Parathyroid adenoma (tissue), 2 donors: Measurements from ENCODE around the gene TMEM178B.

ENCODE experiments used
- H2AFZ ChIP-seq: fragments of 300-600 bp; sonication (generic); one replicate; pipeline ENCODE4 v1.7.0; 2017; ENCODE audit warnings: antibody characterized with exemption, mild to moderate bottlenecking
- H3K27ac ChIP-seq: fragments of 300-600 bp; sonication (generic); one replicate; pipeline ENCODE4 v1.7.0; 2017
- H3K27me3 ChIP-seq: fragments of 300-600 bp; sonication (generic); one replicate; pipeline ENCODE4 v1.7.0; 2017; ENCODE audit warnings: low read length; ENCODE audit not compliant: control insufficient read depth, insufficient read depth
- H3K36me3 ChIP-seq: fragments of 300-600 bp; sonication (generic); one replicate; pipeline ENCODE4 v1.7.0; 2017; ENCODE audit warnings: low read length; ENCODE audit not compliant: control insufficient read depth, insufficient read depth
- H3K4me1 ChIP-seq: fragments of 300-600 bp; sonication (generic); one replicate; pipeline ENCODE4 v1.7.0; 2017; ENCODE audit warnings: control low read depth
- H3K4me2 ChIP-seq: fragments of 300-600 bp; sonication (generic); one replicate; pipeline ENCODE4 v1.7.0; 2017; ENCODE audit warnings: low read length
- H3K4me3 ChIP-seq: fragments of 300-600 bp; sonication (generic); one replicate; pipeline ENCODE4 v1.7.0; 2017; ENCODE audit warnings: low read depth, low read length
- H3K79me2 ChIP-seq: fragments of 300-600 bp; sonication (generic); one replicate; pipeline ENCODE4 v1.7.0; 2017; ENCODE audit warnings: control low read depth
- H3K9ac ChIP-seq: fragments of 300-600 bp; sonication (generic); one replicate; pipeline ENCODE4 v1.7.0; 2017; ENCODE audit warnings: mild to moderate bottlenecking
- H3K9me3 ChIP-seq: fragments of 300-600 bp; sonication (generic); one replicate; pipeline ENCODE4 v1.7.0; 2017; ENCODE audit warnings: low read length; ENCODE audit not compliant: control insufficient read depth
- TF ChIP-seq, protein P1 (sequence below): fragments of 300-600 bp; sonication (generic); IDR thresholded peaks from one replicate; pipeline ENCODE4 v1.7.0; 2017; ENCODE audit warnings: antibody characterized with exemption, mild to moderate bottlenecking
- donor health status: primary hyperparathyroidism.

The TMEM178B gene

DNA sequence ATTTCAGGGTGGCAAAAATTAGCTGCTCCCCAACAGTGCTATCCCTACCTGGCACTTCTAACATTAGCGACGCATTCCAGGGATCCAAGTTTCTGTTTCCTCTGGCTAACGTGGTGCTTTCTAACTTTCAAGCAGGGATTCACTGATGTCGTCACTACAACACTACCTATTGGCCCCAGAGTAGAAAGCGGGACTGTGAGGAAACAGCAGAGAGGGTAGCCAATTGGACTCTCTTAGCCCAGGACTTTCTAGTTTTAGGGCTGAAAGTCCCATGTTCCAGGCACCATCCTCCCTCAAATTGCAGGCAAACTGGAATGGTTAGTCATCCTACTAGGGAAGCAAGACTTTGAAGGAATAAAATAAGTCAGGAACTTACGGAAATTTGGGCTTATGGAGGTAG, 388.1 kb downstream of the TMEM178B start:
- Histone ChIP-seq H3K27me3 (no peaks in the 10 kb centered on the region), H2AFZ (no peak overlapping the region), H3K4me2 (no peak overlapping the region), H3K9ac (no peak overlapping the region), H3K79me2 (peaks cover 3% of the 10 kb centered on the region), H3K4me1 (no peaks in the 10 kb centered on the region), H3K36me3 (no peaks in the 10 kb centered on the region), H3K9me3 (no peaks in the 10 kb centered on the region), H3K4me3 (no peak overlapping the region), H3K27ac (no peak overlapping the region)
- TF ChIP-seq, protein P1, sequence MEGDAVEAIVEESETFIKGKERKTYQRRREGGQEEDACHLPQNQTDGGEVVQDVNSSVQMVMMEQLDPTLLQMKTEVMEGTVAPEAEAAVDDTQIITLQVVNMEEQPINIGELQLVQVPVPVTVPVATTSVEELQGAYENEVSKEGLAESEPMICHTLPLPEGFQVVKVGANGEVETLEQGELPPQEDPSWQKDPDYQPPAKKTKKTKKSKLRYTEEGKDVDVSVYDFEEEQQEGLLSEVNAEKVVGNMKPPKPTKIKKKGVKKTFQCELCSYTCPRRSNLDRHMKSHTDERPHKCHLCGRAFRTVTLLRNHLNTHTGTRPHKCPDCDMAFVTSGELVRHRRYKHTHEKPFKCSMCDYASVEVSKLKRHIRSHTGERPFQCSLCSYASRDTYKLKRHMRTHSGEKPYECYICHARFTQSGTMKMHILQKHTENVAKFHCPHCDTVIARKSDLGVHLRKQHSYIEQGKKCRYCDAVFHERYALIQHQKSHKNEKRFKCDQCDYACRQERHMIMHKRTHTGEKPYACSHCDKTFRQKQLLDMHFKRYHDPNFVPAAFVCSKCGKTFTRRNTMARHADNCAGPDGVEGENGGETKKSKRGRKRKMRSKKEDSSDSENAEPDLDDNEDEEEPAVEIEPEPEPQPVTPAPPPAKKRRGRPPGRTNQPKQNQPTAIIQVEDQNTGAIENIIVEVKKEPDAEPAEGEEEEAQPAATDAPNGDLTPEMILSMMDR: no peak

DNA sequence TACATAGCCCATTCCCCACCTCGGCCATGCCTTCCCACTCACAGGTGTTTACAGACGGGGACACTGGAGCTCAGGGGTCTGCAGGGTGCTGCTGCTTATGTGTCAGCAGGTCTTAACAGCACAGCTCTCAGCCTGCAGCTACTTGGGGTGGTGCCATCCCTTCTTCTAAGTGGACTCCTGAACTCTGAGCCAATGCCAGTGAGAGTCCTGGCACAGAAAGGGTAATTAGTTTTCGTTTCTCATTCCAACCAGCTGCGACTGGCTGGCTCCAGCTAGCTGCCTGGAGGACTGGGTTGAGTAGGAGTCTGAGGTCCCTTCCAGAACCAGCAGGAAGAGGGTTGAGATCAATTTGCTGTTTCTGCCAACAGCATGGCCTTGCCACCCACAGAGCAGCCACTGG, 389.1 kb downstream of the TMEM178B start:
- TF ChIP-seq, protein P1: no peak
- H2AFZ ChIP-seq: no peak overlapping the region
- no peaks in the 10 kb centered on the region for H3K9me3 ChIP-seq
- no peaks in the 10 kb centered on the region for H3K4me1 ChIP-seq
- H3K36me3 ChIP-seq: no peaks in the 10 kb centered on the region
- H3K79me2 ChIP-seq: peaks cover 3% of the 10 kb centered on the region
- no peak overlapping the region for H3K9ac ChIP-seq
- H3K4me2 ChIP-seq: no peak overlapping the region
- H3K4me3 ChIP-seq: no peak overlapping the region
- H3K27ac ChIP-seq: no peak overlapping the region
- H3K27me3 ChIP-seq: no peaks in the 10 kb centered on the region

- Histone ChIP-seq H3K9me3 (no peaks in the 10 kb centered on the region), H3K4me1 (no peaks in the 10 kb centered on the region), H3K27me3 (no peaks in the 10 kb centered on the region), H3K4me3 (no peak overlapping the region), H3K4me2 (no peak overlapping the region), H2AFZ (no peak overlapping the region), H3K27ac (no peak overlapping the region), H3K79me2 (peaks cover 3% of the 10 kb centered on the region), H3K9ac (no peak overlapping the region), H3K36me3 (no peaks in the 10 kb centered on the region)
- TF ChIP-seq, protein P1: no peak
Measured at GRCh38 chr7:141463986-141464385, 390.1 kb downstream of the TMEM178B start.

- H3K79me2 ChIP-seq: no peaks in the 10 kb centered on the region
- H3K27me3 ChIP-seq: no peaks in the 10 kb centered on the region
- H3K36me3 ChIP-seq: no peaks in the 10 kb centered on the region
- no peaks in the 10 kb centered on the region for H3K4me1 ChIP-seq
- no peak overlapping the region for H3K9ac ChIP-seq
- H2AFZ ChIP-seq: no peak overlapping the region
- no peak overlapping the region for H3K27ac ChIP-seq
- no peak overlapping the region for H3K4me2 ChIP-seq
- TF ChIP-seq, protein P1: no peak
- no peak overlapping the region for H3K4me3 ChIP-seq
- H3K9me3 ChIP-seq: no peaks in the 10 kb centered on the region
Measured at GRCh38 chr7:141464551-141464950, 390.7 kb downstream of the TMEM178B start.

DNA sequence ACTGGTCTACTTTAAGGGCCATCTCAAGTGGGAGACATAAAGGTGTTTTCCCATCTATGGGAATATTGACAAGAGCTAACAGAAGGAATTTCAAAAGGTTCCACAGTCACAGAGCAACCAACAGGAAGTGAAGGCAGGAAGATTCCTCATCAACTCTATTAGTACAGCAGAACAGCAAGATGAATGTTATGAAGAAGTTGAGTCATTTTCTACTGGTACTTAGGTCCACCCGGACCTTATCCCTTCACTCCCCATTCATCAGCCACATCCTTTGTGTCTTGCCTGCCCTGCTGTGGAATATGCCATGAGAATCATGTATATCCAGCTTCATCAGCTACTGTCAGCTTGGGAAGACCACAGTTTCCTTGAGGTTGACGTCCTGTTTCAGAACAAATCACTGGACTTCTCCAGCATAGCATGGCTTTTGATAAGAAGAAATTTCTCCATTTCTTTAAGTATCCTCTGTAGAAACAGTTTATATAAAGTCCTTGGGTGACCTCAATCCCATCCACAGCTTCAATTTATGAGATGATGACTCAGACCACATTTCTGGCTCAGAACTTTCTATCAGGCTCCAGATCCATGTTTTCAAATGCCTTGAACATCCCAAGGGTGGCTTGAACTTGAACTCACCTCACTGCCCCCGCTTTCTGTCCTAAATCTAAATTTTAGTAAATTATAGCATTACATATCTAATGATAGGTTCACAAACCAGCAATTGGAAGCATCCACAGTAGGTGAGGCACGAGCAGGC, 392.5 kb downstream of the TMEM178B start:
- TF ChIP-seq, protein P1: no peak
- no peaks in the 10 kb centered on the region for H3K4me1 ChIP-seq
- no peak overlapping the region for H3K4me3 ChIP-seq
- no peak overlapping the region for H3K9ac ChIP-seq
- H2AFZ ChIP-seq: no peak overlapping the region
- H3K27ac ChIP-seq: no peak overlapping the region
- H3K36me3 ChIP-seq: no peaks in the 10 kb centered on the region
- no peaks in the 10 kb centered on the region for H3K27me3 ChIP-seq
- H3K79me2 ChIP-seq: no peaks in the 10 kb centered on the region
- no peaks in the 10 kb centered on the region for H3K9me3 ChIP-seq
- no peak overlapping the region for H3K4me2 ChIP-seq
